ENCODE results near the gene ARID5A.
"Not testable (repeated sequence)": the region's sequence is repeated elsewhere in the genome, so short reads cannot be mapped to it uniquely, and the experiment has no call there.

ARID5A gene

GRCh38 chr2:96552315-96553175, 16.0 kb downstream of the ARID5A start:
- H2BK5ac ChIP-seq (ENCODE audit: low read length): no peak overlapping the region
- no peak overlapping the region for H3K9ac ChIP-seq (ENCODE audit: low read length)
- H4K5ac ChIP-seq (ENCODE audit: low read length): no peak overlapping the region
- H3K4me3 ChIP-seq (ENCODE audit: low read length): no peak overlapping the region
- H3K4ac ChIP-seq (ENCODE audit: low read depth, low read length): no peak overlapping the region
- no peaks in the 10 kb centered on the region for H3K79me2 ChIP-seq (ENCODE audit: control insufficient read depth, insufficient read depth, low read length)
- no peak overlapping the region for H3K23ac ChIP-seq (ENCODE audit: low read length)
- H3K27me3 ChIP-seq (ENCODE audit: insufficient read depth, low read length, poor library complexity): no peaks in the 10 kb centered on the region
- no peak overlapping the region for H3K4me2 ChIP-seq (ENCODE audit: low read length)
- H3K79me1 ChIP-seq (ENCODE audit: low read length): no peaks in the 10 kb centered on the region
- no peak overlapping the region for H2BK120ac ChIP-seq (ENCODE audit: low read depth, low read length)
- H2AK5ac ChIP-seq (ENCODE audit: low read length): no peak overlapping the region
- no peak overlapping the region for H3K27ac ChIP-seq (ENCODE audit: low read depth, low read length)
- no peak overlapping the region for H4K8ac ChIP-seq (ENCODE audit: low read depth, low read length)
- H3K4me1 ChIP-seq (ENCODE audit: control insufficient read depth, low read depth, low read length): no peaks in the 10 kb centered on the region
- no peaks in the 10 kb centered on the region for H3K36me3 ChIP-seq (ENCODE audit: control insufficient read depth, insufficient read depth, low read length)
- no peak overlapping the region for H3K56ac ChIP-seq (ENCODE audit: low read length)
- no CpG with 5 or more reads among the region's 18 CpGs for WGBS (ENCODE audit: extremely low coverage, insufficient coverage, low lambda C conversion rate)
- DNase-seq: no peak
- no peak overlapping the region for H2BK15ac ChIP-seq (replicated peaks; ENCODE audit: low read depth)
- no peak overlapping the region for H3K18ac ChIP-seq (ENCODE audit: low read length)

DNA sequence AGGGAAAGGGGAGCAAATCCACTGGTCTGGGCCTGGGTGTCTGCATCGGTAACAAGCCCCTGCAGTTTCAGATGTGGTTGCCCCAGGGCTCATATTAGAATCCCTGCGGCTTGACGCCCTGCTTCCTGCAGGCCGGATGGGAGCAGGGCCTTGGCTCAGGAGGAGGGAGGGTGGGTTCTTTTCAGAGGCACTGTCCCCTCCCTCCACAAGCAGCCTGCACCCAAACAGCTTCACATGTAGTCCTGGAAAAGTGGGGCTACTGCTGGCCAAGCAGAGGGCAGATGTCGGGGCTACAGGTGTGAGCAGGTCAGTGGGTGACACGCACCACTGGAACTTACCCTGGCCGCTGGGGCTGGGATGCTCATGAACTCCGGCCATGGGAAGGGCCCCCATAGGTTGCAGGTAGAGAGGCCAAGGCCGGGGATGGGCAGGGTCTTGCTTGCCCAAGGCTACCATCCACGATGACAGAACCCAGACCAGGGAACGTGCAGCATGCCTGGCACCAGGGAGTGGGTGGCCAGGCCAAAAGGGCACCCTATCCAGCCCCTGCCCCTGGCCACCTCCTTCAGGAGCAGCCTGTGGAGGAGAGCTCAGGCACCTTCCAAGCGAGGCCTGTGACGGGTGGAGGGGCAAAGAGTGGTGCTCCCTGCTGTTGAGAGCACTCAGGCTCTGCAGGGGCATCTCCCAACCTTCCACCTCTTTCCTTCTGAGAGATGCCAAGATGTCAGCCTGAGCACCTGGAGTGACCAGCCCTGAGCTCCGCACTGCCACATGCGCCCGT, 16.8 kb downstream of the ARID5A start:
- Histone ChIP-seq H2BK5ac (ENCODE audit: low read length) (no peak overlapping the region), H3K18ac (ENCODE audit: low read length) (no peak overlapping the region), H3K4me1 (ENCODE audit: control insufficient read depth, low read depth, low read length) (no peaks in the 10 kb centered on the region), H4K8ac (ENCODE audit: low read depth, low read length) (no peak overlapping the region), H3K79me2 (ENCODE audit: control insufficient read depth, insufficient read depth, low read length) (no peaks in the 10 kb centered on the region), H3K27me3 (ENCODE audit: insufficient read depth, low read length, poor library complexity) (no peaks in the 10 kb centered on the region), H2BK120ac (ENCODE audit: low read depth, low read length) (no peak overlapping the region), H2AK5ac (ENCODE audit: low read length) (no peak overlapping the region), H3K56ac (ENCODE audit: low read length) (no peak overlapping the region), H3K9ac (ENCODE audit: low read length) (no peak overlapping the region), H3K36me3 (ENCODE audit: control insufficient read depth, insufficient read depth, low read length) (no peaks in the 10 kb centered on the region), H3K4me2 (ENCODE audit: low read length) (no peak overlapping the region), H2BK15ac (replicated peaks; ENCODE audit: low read depth) (no peak overlapping the region), H3K27ac (ENCODE audit: low read depth, low read length) (no peak overlapping the region), H4K5ac (ENCODE audit: low read length) (no peak overlapping the region), H3K4me3 (ENCODE audit: low read length) (no peak overlapping the region), H3K4ac (ENCODE audit: low read depth, low read length) (no peak overlapping the region), H3K23ac (ENCODE audit: low read length) (no peak overlapping the region), H3K79me1 (ENCODE audit: low read length) (no peaks in the 10 kb centered on the region)
- no peak for DNase-seq
- WGBS (ENCODE audit: extremely low coverage, insufficient coverage, low lambda C conversion rate): no CpG with 5 or more reads among the region's 16 CpGs

DNA sequence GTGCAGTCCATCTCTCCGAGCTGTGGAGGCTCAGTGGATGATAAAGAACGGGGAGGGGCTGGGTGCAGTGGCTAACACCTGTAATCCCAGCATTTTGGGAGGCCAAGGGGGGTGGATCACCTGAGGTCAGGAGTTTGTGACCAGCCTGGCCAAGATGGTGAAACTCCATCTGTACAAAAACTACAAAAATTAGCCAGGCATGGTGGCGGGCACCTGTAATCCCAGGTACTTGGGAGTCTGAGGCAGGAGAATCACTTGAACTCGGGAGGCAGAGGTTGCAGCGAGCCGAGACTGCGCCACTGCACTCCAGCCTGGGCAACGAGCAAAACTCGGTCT, 17.4 kb downstream of the ARID5A start:
- not testable (repeated sequence) for H3K4ac ChIP-seq (ENCODE audit: low read depth, low read length); H4K8ac ChIP-seq (ENCODE audit: low read depth, low read length); H3K27me3 ChIP-seq (ENCODE audit: insufficient read depth, low read length, poor library complexity); H3K4me3 ChIP-seq (ENCODE audit: low read length); DNase-seq; H3K27ac ChIP-seq (ENCODE audit: low read depth, low read length); H2BK15ac ChIP-seq (replicated peaks; ENCODE audit: low read depth); H2BK120ac ChIP-seq (ENCODE audit: low read depth, low read length); H3K56ac ChIP-seq (ENCODE audit: low read length); H3K9ac ChIP-seq (ENCODE audit: low read length); H4K5ac ChIP-seq (ENCODE audit: low read length); H3K4me2 ChIP-seq (ENCODE audit: low read length); H2BK5ac ChIP-seq (ENCODE audit: low read length); H3K23ac ChIP-seq (ENCODE audit: low read length); H3K79me2 ChIP-seq (ENCODE audit: control insufficient read depth, insufficient read depth, low read length); H2AK5ac ChIP-seq (ENCODE audit: low read length); H3K36me3 ChIP-seq (ENCODE audit: control insufficient read depth, insufficient read depth, low read length); H3K4me1 ChIP-seq (ENCODE audit: control insufficient read depth, low read depth, low read length); H3K18ac ChIP-seq (ENCODE audit: low read length); H3K79me1 ChIP-seq (ENCODE audit: low read length)
- WGBS (ENCODE audit: extremely low coverage, insufficient coverage, low lambda C conversion rate): no CpG with 5 or more reads among the region's 9 CpGs

GRCh38 chr2:96554293-96555145, 18.0 kb downstream of the ARID5A start:
- no peak overlapping the region for H2BK5ac ChIP-seq (ENCODE audit: low read length)
- no peaks in the 10 kb centered on the region for H3K79me2 ChIP-seq (ENCODE audit: control insufficient read depth, insufficient read depth, low read length)
- H3K56ac ChIP-seq (ENCODE audit: low read length): no peak overlapping the region
- no peak overlapping the region for H3K4ac ChIP-seq (ENCODE audit: low read depth, low read length)
- WGBS (ENCODE audit: extremely low coverage, insufficient coverage, low lambda C conversion rate): no CpG with 5 or more reads among the region's 35 CpGs
- H3K4me2 ChIP-seq (ENCODE audit: low read length): no peak overlapping the region
- H2BK120ac ChIP-seq (ENCODE audit: low read depth, low read length): no peak overlapping the region
- H3K23ac ChIP-seq (ENCODE audit: low read length): no peak overlapping the region
- H4K5ac ChIP-seq (ENCODE audit: low read length): no peak overlapping the region
- no peaks in the 10 kb centered on the region for H3K27me3 ChIP-seq (ENCODE audit: insufficient read depth, low read length, poor library complexity)
- H4K8ac ChIP-seq (ENCODE audit: low read depth, low read length): no peak overlapping the region
- no peaks in the 10 kb centered on the region for H3K4me1 ChIP-seq (ENCODE audit: control insufficient read depth, low read depth, low read length)
- no peaks in the 10 kb centered on the region for H3K79me1 ChIP-seq (ENCODE audit: low read length)
- H3K9ac ChIP-seq (ENCODE audit: low read length): no peak overlapping the region
- H3K18ac ChIP-seq (ENCODE audit: low read length): no peak overlapping the region
- DNase-seq: peak; percentile 64
- no peaks in the 10 kb centered on the region for H3K36me3 ChIP-seq (ENCODE audit: control insufficient read depth, insufficient read depth, low read length)
- no peak overlapping the region for H2AK5ac ChIP-seq (ENCODE audit: low read length)
- H2BK15ac ChIP-seq (replicated peaks; ENCODE audit: low read depth): no peak overlapping the region
- H3K4me3 ChIP-seq (ENCODE audit: low read length): no peak overlapping the region
- H3K27ac ChIP-seq (ENCODE audit: low read depth, low read length): no peak overlapping the region

- Histone ChIP-seq H2BK120ac (ENCODE audit: low read depth, low read length) (no peak overlapping the region), H3K23ac (ENCODE audit: low read length) (no peak overlapping the region), H4K8ac (ENCODE audit: low read depth, low read length) (no peak overlapping the region), H3K79me1 (ENCODE audit: low read length) (no peaks in the 10 kb centered on the region), H3K4me1 (ENCODE audit: control insufficient read depth, low read depth, low read length) (no peaks in the 10 kb centered on the region), H3K27me3 (ENCODE audit: insufficient read depth, low read length, poor library complexity) (no peaks in the 10 kb centered on the region), H3K4me2 (ENCODE audit: low read length) (no peak overlapping the region), H3K79me2 (ENCODE audit: control insufficient read depth, insufficient read depth, low read length) (no peaks in the 10 kb centered on the region), H3K56ac (ENCODE audit: low read length) (no peak overlapping the region), H3K27ac (ENCODE audit: low read depth, low read length) (no peak overlapping the region), H3K9ac (ENCODE audit: low read length) (no peak overlapping the region), H3K4ac (ENCODE audit: low read depth, low read length) (no peak overlapping the region), H2AK5ac (ENCODE audit: low read length) (no peak overlapping the region), H3K36me3 (ENCODE audit: control insufficient read depth, insufficient read depth, low read length) (no peaks in the 10 kb centered on the region), H2BK15ac (replicated peaks; ENCODE audit: low read depth) (no peak overlapping the region), H4K5ac (ENCODE audit: low read length) (no peak overlapping the region), H2BK5ac (ENCODE audit: low read length) (no peak overlapping the region), H3K18ac (ENCODE audit: low read length) (no peak overlapping the region), H3K4me3 (ENCODE audit: low read length) (no peak overlapping the region)
- no CpG with 5 or more reads among the region's 14 CpGs for WGBS (ENCODE audit: extremely low coverage, insufficient coverage, low lambda C conversion rate)
- DNase-seq: no peak
These were observed 18.6 kb downstream of the ARID5A start for GRCh38 chr2:96555146-96555610.
